PC-9 (cell line): ENCODE data around the gene FAM234A. TPM values are rescaled to one million over a fixed set of nuclear protein-coding genes. Genes with fewer than 3 reads are reported as not detected.

Experiments
- BruUV-seq: library from RNA; stranded (reverse); fragments of 400-500 nt; replicated peaks from 2 replicates; lab custom pipeline; 2021; lab: Mats Ljungman, UMichigan
- CTCF ChIA-PET: fragments of 300-600 bp; sonication (Branson Sonifier 250); formaldehyde crosslinking; loops from one replicate; lab custom pipeline; 2022; ENCODE audit warnings: antibody characterized with exemption; lab: Charles Lee
- POLR2A ChIA-PET: fragments of 300-600 bp; sonication (Branson Sonifier 250); formaldehyde crosslinking; loops from one replicate; lab custom pipeline; 2022; ENCODE audit warnings: antibody characterized with exemption; ENCODE audit not compliant: unreplicated experiment; lab: Charles Lee
- DNase-seq, 2 experiments: peaks; one replicate each; pipeline versions ENCODE4 v3.0.0 to v3.0.0-alpha.2; 2015 to 2022; ENCODE audit warnings: mixed read lengths in 1 of 2
- H2AFZ ChIP-seq: fragments of 200-600 bp; sonication (generic); 2 replicates; pipeline ENCODE4 v1.8.1; 2017; ENCODE audit warnings: antibody characterized with exemption
- H3F3A ChIP-seq: fragments of 200-600 bp; sonication (generic); 2 replicates; pipeline ENCODE4 v1.8.1; 2017; ENCODE audit warnings: antibody characterized with exemption, mild to moderate bottlenecking, low read depth; ENCODE audit not compliant: insufficient read depth
- H3K27ac ChIP-seq: fragments of 200-600 bp; sonication (generic); 2 replicates; pipeline ENCODE4 v1.6.1; 2016; ENCODE audit warnings: mixed run types
- H3K27me3 ChIP-seq: fragments of 200-600 bp; sonication (generic); 2 replicates; pipeline ENCODE4 v1.6.1; 2016; ENCODE audit warnings: low read depth, mixed run types; ENCODE audit not compliant: insufficient read depth
- H3K36me3 ChIP-seq: fragments of 200-600 bp; sonication (generic); 2 replicates; pipeline ENCODE4 v1.6.1; 2016; ENCODE audit warnings: low read depth, mixed run types
- H3K4me1 ChIP-seq: fragments of 200-600 bp; sonication (generic); replicated peaks from 2 replicates; pipeline ENCODE4 v1.6.1; 2016; ENCODE audit warnings: mixed run types; ENCODE audit not compliant: insufficient read depth
- H3K4me2 ChIP-seq: fragments of 200-600 bp; sonication (generic); 2 replicates; pipeline ENCODE4 v1.6.1; 2017; ENCODE audit warnings: mixed run types
- H3K4me3 ChIP-seq: fragments of 200-600 bp; sonication (generic); 2 replicates; pipeline ENCODE4 v1.6.1; 2016; ENCODE audit warnings: mixed run types
- H3K79me2 ChIP-seq: fragments of 200-600 bp; sonication (generic); 2 replicates; pipeline ENCODE4 v1.6.1; 2017; ENCODE audit warnings: low read depth, mixed run types
- H3K9me2 ChIP-seq: fragments of 200-600 bp; sonication (generic); 2 replicates; pipeline ENCODE4 v1.8.1; 2017; ENCODE audit warnings: mild to moderate bottlenecking; ENCODE audit not compliant: insufficient read depth
- H3K9me3 ChIP-seq: fragments of 200-600 bp; sonication (generic); 2 replicates; pipeline ENCODE4 v1.8.1; 2016; ENCODE audit warnings: low read depth; ENCODE audit not compliant: insufficient read depth
- H4K20me1 ChIP-seq: fragments of 200-600 bp; sonication (generic); 2 replicates; pipeline ENCODE4 v1.8.1; 2017; ENCODE audit not compliant: insufficient read depth
- CTCF ChIP-seq: fragments of 200-600 bp; sonication (generic); conservative IDR thresholded peaks from 2 replicates; pipeline ENCODE4 v1.6.1; 2017; ENCODE audit warnings: mixed run types, antibody characterized with exemption, mild to moderate bottlenecking, moderate library complexity
- EZH2 ChIP-seq: fragments of 200-600 bp; sonication (generic); IDR thresholded peaks from 2 replicates; pipeline ENCODE4 v1.8.0; 2017; ENCODE audit warnings: antibody characterized with exemption, low read depth
- intact Hi-C: fragments of 100-400 bp; cut with micrococcal nuclease; formaldehyde crosslinking; loops from one replicate; pipeline ENCODE4 v1.10.0; 2022; ENCODE audit not compliant: unreplicated experiment
- total RNA-seq: library from RNA; stranded (reverse); gene quantifications from 2 replicates; pipeline ENCODE4 v1.2.3, GENCODE V29; 2021

The FAM234A gene
- total RNA-seq, 1 experiment from 2014 or later: 131 TPM

DNA sequence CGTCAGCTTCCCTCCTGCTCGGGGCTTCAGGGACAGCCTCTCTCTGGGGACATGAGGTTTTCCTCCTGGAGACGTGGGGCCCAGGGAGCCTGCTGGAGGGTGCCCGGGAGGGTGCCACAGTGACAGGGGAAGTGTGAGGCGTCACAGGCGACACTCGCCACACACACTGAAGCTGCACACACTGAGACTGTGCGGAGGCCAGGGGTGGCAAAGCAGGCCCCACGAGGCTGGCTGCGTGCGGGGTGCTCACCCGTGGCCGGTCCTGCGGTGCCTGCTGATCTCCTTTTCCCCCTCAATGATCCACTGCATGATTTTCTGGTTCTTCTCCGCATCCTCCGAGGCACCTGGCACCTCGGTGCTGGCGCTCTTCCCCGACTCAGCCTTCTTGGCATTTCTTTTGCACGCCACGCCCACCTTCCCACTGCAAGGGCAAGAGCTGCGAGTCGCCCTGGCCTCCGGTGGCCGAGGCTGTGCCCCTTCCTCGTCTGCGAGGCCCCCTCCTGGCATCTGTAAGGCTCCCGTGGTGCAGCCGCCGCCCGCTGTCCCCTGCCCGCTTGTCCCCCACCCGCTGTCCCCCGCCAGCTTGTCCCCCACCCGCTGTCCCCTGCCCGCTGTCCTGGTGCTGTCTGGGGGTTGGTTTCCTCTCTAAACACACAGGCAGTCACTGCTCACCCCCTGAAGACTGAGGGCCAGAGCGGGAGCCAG, 62.3 kb downstream of the FAM234A start:
- Histone ChIP-seq H2AFZ (no peak overlapping the region), H3K4me1 (no peaks in the 10 kb centered on the region), H3K9me2 (no peaks in the 10 kb centered on the region), H3F3A (no peaks in the 10 kb centered on the region), H3K4me3 (no peak overlapping the region), H3K27ac (no peak overlapping the region), H3K4me2 (no peak overlapping the region), H3K79me2 (no peaks in the 10 kb centered on the region), H3K27me3 (no peaks in the 10 kb centered on the region), H3K9me3 (no peaks in the 10 kb centered on the region), H3K36me3 (no peaks in the 10 kb centered on the region), H4K20me1 (no peaks in the 10 kb centered on the region; the same call in 1 of the 2 replicates)
- CTCF ChIA-PET: no interaction called here
- TF ChIP-seq CTCF (no peak), EZH2 (no peak)
- intact Hi-C loops: no loop called here
- no TSS peak for BruUV-seq
- no peak for DNase-seq
- POLR2A ChIA-PET: no interaction called here

DNA sequence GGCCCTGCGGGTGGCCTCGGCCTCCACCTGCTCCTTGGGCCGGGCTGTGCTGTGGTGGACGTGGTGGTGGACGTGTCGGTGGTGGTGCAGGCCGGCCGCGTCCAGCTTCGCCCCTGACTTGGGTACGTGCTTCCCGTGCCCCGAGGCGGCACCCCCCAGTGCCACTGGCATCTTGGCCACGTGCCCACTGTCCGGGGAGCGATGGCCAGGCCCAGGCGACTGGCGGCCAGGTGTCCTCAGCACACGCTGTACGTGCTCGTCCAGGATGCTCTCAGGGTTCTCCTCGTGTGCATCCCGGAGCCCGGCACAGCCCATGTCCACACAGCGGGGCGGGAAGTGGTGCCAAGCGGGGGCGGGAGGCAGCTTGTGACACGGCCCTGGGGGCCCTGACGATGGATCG, 63.2 kb downstream of the FAM234A start:
- TF ChIP-seq CTCF: no peak
- no peak for TF ChIP-seq EZH2
- H3K27me3 ChIP-seq: no peaks in the 10 kb centered on the region
- CTCF ChIA-PET: interaction anchor here (0.5 kb wide), 1 partner anchor 47 kb away, joined by 3 read pairs; no protein-coding TSS in a partner anchor
- H3K4me1 ChIP-seq: no peaks in the 10 kb centered on the region
- BruUV-seq: no TSS peak
- intact Hi-C loops: no loop called here
- DNase-seq: no peak
- H3K9me3 ChIP-seq: no peaks in the 10 kb centered on the region
- H3K9me2 ChIP-seq: no peaks in the 10 kb centered on the region
- no peak overlapping the region for H2AFZ ChIP-seq
- no peak overlapping the region for H3K4me2 ChIP-seq
- POLR2A ChIA-PET: no interaction called here
- H3K4me3 ChIP-seq: no peak overlapping the region
- no peaks in the 10 kb centered on the region for H3K36me3 ChIP-seq
- H3K79me2 ChIP-seq: no peaks in the 10 kb centered on the region
- no peak overlapping the region for H3K27ac ChIP-seq
- no peaks in the 10 kb centered on the region; the same call in 1 of the 2 replicates for H4K20me1 ChIP-seq
- H3F3A ChIP-seq: no peaks in the 10 kb centered on the region

DNA sequence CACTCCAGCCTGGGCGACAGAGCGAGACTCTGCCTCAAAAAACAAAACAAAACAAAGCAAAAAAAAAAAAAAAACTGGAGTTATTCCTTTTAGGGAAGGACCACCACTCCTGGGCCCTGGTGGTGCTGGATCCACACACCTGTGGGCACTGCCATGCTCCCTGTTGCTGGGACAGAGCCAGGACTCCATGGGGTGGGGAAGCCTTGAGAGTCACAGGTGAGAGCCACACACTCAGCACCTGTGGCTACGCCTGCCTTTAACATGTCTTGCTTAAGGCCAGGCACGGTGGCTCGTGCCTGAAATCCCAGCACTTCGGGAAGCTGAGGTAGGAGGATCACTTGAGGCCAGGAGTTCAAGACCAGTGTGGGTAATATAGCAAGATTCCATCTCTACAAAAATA, 66.6 kb downstream of the FAM234A start:
- ChIA-PET POLR2A (no interaction called here), CTCF (no interaction called here)
- no peak overlapping the region for H2AFZ ChIP-seq

More for the DNA sequence above, 66.6 kb downstream of the FAM234A start:
- H3K4me1 ChIP-seq: no peaks in the 10 kb centered on the region
- no peaks in the 10 kb centered on the region for H3F3A ChIP-seq
- H3K27ac ChIP-seq: no peak overlapping the region
- H3K4me3 ChIP-seq: no peak overlapping the region
- TF ChIP-seq EZH2 (no peak), CTCF (no peak)
- intact Hi-C loops: no loop called here
- H3K27me3 ChIP-seq: no peaks in the 10 kb centered on the region
- no peaks in the 10 kb centered on the region for H3K36me3 ChIP-seq
- BruUV-seq: no TSS peak
- no peak for DNase-seq
- H3K9me3 ChIP-seq: no peaks in the 10 kb centered on the region
- no peaks in the 10 kb centered on the region; the same call in 1 of the 2 replicates for H4K20me1 ChIP-seq
- no peaks in the 10 kb centered on the region for H3K9me2 ChIP-seq
- no peaks in the 10 kb centered on the region for H3K79me2 ChIP-seq
- no peak overlapping the region for H3K4me2 ChIP-seq
